Neural progenitor cell (in vitro differentiated cells): ENCODE measurements around the gene LRWD1. TPM values are rescaled to one million over a fixed set of nuclear protein-coding genes. Genes with fewer than 3 reads are reported as not detected.
"Not testable (repeated sequence)": the region's sequence is repeated elsewhere in the genome, so short reads cannot be mapped to it uniquely, and the experiment has no call there.

Experiments
- DNase-seq: peaks from one replicate; pipeline ENCODE4 v3.0.0-alpha.2; 2016; ENCODE audit warnings: low spot score
- H2AFZ ChIP-seq: fragments of 200-600 bp; sonication (generic); replicated peaks from 2 replicates; pipeline ENCODE4 v1.6.1; 2016; ENCODE audit warnings: antibody characterized with exemption
- H3F3A ChIP-seq: fragments of 200-600 bp; sonication (generic); 2 replicates; pipeline ENCODE4 v1.6.1; 2016; ENCODE audit warnings: antibody characterized with exemption, low read depth
- H3K27ac ChIP-seq: fragments of 200-600 bp; sonication (generic); 2 replicates; pipeline ENCODE4 v1.5.1; 2016; ENCODE audit warnings: mild to moderate bottlenecking
- H3K27me3 ChIP-seq: fragments of 200-600 bp; sonication (generic); 2 replicates; pipeline ENCODE4 v1.6.1; 2016; ENCODE audit warnings: mild to moderate bottlenecking, moderate library complexity
- H3K36me3 ChIP-seq: fragments of 200-600 bp; sonication (generic); 2 replicates; pipeline ENCODE4 v1.5.1; 2016
- H3K4me1 ChIP-seq: fragments of 200-600 bp; sonication (generic); 2 replicates; pipeline ENCODE4 v1.6.1; 2016; ENCODE audit warnings: mixed run types
- H3K4me2 ChIP-seq: fragments of 200-600 bp; sonication (generic); 2 replicates; pipeline ENCODE4 v1.6.1; 2016
- H3K4me3 ChIP-seq: fragments of 200-600 bp; sonication (generic); 2 replicates; pipeline ENCODE4 v1.5.1; 2016
- H3K79me2 ChIP-seq: fragments of 200-600 bp; sonication (generic); 2 replicates; pipeline ENCODE4 v1.6.1; 2016; ENCODE audit warnings: low read depth
- H3K9ac ChIP-seq: fragments of 200-600 bp; sonication (generic); 2 replicates; pipeline ENCODE4 v1.6.1; 2016
- H3K9me3 ChIP-seq: fragments of 200-600 bp; sonication (generic); 2 replicates; pipeline ENCODE4 v1.5.1; 2016; ENCODE audit warnings: low read depth
- H4K20me1 ChIP-seq: fragments of 200-600 bp; sonication (generic); 2 replicates; pipeline ENCODE4 v1.6.1; 2016; ENCODE audit warnings: low read depth
- H3K27ac Mint-ChIP-seq: 3 replicates; pipeline ENCODE4 v1.8.0; 2021; ENCODE audit warnings: mixed read lengths
- H3K27me3 Mint-ChIP-seq: 2 replicates; pipeline ENCODE4 v1.8.0; 2022; ENCODE audit warnings: low read depth, mild to moderate bottlenecking, inconsistent platforms, moderate library complexity, mixed read lengths; ENCODE audit not compliant: insufficient read depth
- H3K36me3 Mint-ChIP-seq: 3 replicates; pipeline ENCODE4 v1.8.0; 2021; ENCODE audit warnings: mixed read lengths
- H3K4me1 Mint-ChIP-seq: 3 replicates; pipeline ENCODE4 v1.8.0; 2021; ENCODE audit warnings: mixed read lengths
- H3K4me3 Mint-ChIP-seq: 3 replicates; pipeline ENCODE4 v1.8.0; 2021; ENCODE audit warnings: mild to moderate bottlenecking, moderate library complexity, mixed read lengths
- H3K9me3 Mint-ChIP-seq: 3 replicates; pipeline ENCODE4 v1.8.0; 2020; ENCODE audit warnings: mixed read lengths
- EZH2 ChIP-seq: fragments of 200-600 bp; sonication (generic); IDR thresholded peaks from 2 replicates; pipeline ENCODE4 v1.6.1; 2017; ENCODE audit warnings: antibody characterized with exemption, mild to moderate bottlenecking, moderate library complexity
- EZH2phosphoT487 ChIP-seq: fragments of 200-600 bp; sonication (generic); IDR thresholded peaks from 2 replicates; pipeline ENCODE4 v1.6.1; 2017; ENCODE audit warnings: antibody characterized with exemption
- total RNA-seq: library from RNA; depleted of rRNA; stranded (reverse); fragments of >200 nt; gene quantifications from 2 replicates; pipeline ENCODE4 v1.2.3, GENCODE V29; 2015; ENCODE audit warnings: low replicate concordance
- TF ChIP-seq, protein P1 (sequence below): fragments of 200-600 bp; sonication (generic); IDR thresholded peaks from 2 replicates; pipeline ENCODE4 v1.5.1; 2017; ENCODE audit warnings: antibody characterized with exemption, mild to moderate bottlenecking

Gene LRWD1
- total RNA-seq, 1 donor from 2014 or later = 16.9 TPM

DNA sequence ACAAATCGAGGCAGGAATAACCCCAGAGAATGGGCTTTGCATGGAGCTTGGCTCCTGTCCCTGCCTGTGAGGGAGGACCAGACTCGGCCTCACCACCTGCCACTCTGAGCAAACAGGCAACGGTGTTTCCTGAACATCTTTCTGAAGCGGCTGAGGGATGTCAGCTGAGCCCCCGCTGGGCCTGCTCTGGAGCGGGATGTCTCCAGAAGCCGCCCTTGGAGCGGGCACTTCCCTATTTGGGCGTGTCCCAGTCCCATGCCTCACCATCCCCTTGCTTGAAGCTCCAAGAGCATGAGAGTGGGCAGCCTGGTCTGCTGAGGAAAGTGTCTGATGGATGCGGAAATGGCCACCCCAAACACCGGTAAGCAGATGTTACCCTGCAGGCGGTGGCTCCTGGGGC is 10.3 kb upstream of the LRWD1 start:
- DNase-seq = no peak
- Histone ChIP-seq H3K27me3 (no peaks in the 10 kb centered on the region), H2AFZ (no peak overlapping the region), H3K4me2 (no peak overlapping the region), H3K36me3 (no peaks in the 10 kb centered on the region), H4K20me1 (no peaks in the 10 kb centered on the region), H3K79me2 (no peaks in the 10 kb centered on the region), H3K4me1 (peaks cover 9% of the 10 kb centered on the region), H3K27ac (no peak overlapping the region), H3F3A (peaks cover 10% of the 10 kb centered on the region), H3K9ac (no peak overlapping the region), H3K4me3 (no peak overlapping the region), H3K9me3 (no peaks in the 10 kb centered on the region)
- no peaks in the 10 kb centered on the region for H3K9me3 Mint-ChIP-seq
- H3K36me3 Mint-ChIP-seq = peaks cover 2% of the 10 kb centered on the region
- no peak overlapping the region for H3K4me3 Mint-ChIP-seq
- H3K27me3 Mint-ChIP-seq = peaks cover 2% of the 10 kb centered on the region
- no peak overlapping the region for H3K27ac Mint-ChIP-seq
- peaks cover 2% of the 10 kb centered on the region for H3K4me1 Mint-ChIP-seq
- TF ChIP-seq EZH2 (no peak), EZH2phosphoT487 (no peak)
- TF ChIP-seq, protein P1, sequence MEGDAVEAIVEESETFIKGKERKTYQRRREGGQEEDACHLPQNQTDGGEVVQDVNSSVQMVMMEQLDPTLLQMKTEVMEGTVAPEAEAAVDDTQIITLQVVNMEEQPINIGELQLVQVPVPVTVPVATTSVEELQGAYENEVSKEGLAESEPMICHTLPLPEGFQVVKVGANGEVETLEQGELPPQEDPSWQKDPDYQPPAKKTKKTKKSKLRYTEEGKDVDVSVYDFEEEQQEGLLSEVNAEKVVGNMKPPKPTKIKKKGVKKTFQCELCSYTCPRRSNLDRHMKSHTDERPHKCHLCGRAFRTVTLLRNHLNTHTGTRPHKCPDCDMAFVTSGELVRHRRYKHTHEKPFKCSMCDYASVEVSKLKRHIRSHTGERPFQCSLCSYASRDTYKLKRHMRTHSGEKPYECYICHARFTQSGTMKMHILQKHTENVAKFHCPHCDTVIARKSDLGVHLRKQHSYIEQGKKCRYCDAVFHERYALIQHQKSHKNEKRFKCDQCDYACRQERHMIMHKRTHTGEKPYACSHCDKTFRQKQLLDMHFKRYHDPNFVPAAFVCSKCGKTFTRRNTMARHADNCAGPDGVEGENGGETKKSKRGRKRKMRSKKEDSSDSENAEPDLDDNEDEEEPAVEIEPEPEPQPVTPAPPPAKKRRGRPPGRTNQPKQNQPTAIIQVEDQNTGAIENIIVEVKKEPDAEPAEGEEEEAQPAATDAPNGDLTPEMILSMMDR = no peak

DNA sequence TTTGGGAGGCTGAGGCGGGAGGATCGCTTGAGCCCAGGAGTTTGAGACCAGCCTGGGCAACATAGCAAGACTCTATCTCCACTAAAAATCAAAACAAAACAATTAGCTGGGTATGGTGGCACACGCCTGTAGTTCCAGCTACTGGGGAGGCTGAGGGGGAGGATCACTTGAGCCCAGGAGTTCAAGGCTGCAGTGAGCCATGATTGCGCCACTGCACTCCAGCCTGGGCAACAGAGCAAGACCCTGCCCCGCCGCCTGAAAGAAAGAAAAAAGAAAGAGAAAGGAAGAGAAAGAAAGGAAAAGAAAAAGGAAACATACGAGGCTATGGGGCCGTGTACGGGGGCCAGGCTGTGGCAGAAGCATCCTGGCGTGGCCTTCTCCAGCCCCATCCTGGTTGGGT is 9.9 kb upstream of the LRWD1 start:
- not testable (repeated sequence) for H3K4me3 Mint-ChIP-seq, H3K9me3 Mint-ChIP-seq, H3K36me3 Mint-ChIP-seq

DNA sequence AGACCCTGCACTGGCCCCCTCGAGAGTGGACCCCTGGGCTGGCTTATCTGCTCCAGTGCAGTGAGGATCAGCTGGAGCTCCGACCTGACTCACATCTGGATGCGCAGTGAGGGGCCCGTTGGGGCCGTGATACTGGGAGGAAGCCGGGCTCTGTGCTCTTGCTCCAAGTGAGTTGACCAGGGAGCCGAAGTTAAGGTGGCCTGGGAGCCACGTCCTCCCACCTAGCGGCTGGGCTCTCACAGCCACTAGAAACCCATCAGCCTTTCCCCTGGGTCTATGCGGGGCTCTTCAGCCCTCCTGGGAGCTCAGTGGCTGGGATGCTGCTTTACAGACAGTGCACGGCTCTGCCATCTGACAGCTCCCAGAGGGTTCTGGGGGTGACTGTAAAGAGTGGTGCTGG is 9.2 kb upstream of the LRWD1 start:
- peaks cover 8% of the 10 kb centered on the region for H3F3A ChIP-seq
- no peaks in the 10 kb centered on the region for H3K9me3 ChIP-seq
- H3K4me1 Mint-ChIP-seq = peaks cover 2% of the 10 kb centered on the region
- H3K27me3 Mint-ChIP-seq = peaks cover 2% of the 10 kb centered on the region
- no peaks in the 10 kb centered on the region for H3K27me3 ChIP-seq
- H4K20me1 ChIP-seq = no peaks in the 10 kb centered on the region
- no peak overlapping the region for H3K4me3 Mint-ChIP-seq
- H3K9ac ChIP-seq = no peak overlapping the region
- no peaks in the 10 kb centered on the region for H3K79me2 ChIP-seq
- no peak for DNase-seq
- no peak overlapping the region for H3K27ac ChIP-seq
- H3K9me3 Mint-ChIP-seq = no peaks in the 10 kb centered on the region
- H3K4me2 ChIP-seq = no peak overlapping the region
- H3K36me3 Mint-ChIP-seq = peaks cover 2% of the 10 kb centered on the region
- no peak overlapping the region for H2AFZ ChIP-seq
- no peak overlapping the region for H3K27ac Mint-ChIP-seq
- H3K4me3 ChIP-seq = no peak overlapping the region
- peaks cover 9% of the 10 kb centered on the region for H3K4me1 ChIP-seq
- TF ChIP-seq, protein P1 = no peak
- TF ChIP-seq EZH2 = no peak
- TF ChIP-seq EZH2phosphoT487 = no peak
- no peaks in the 10 kb centered on the region for H3K36me3 ChIP-seq

More for the DNA sequence above, 9.9 kb upstream of the LRWD1 start:
- H4K20me1 ChIP-seq, H3K4me1 Mint-ChIP-seq, H3K4me1 ChIP-seq, DNase-seq, H3K27ac ChIP-seq, H3K27me3 ChIP-seq, H3K4me3 ChIP-seq, H3K36me3 ChIP-seq, H3K27ac Mint-ChIP-seq, H3K79me2 ChIP-seq, H3K9me3 ChIP-seq, H2AFZ ChIP-seq, H3K9ac ChIP-seq, H3K4me2 ChIP-seq, H3K27me3 Mint-ChIP-seq: not testable (repeated sequence)
- H3F3A ChIP-seq = peaks cover 10% of the 10 kb centered on the region

DNA sequence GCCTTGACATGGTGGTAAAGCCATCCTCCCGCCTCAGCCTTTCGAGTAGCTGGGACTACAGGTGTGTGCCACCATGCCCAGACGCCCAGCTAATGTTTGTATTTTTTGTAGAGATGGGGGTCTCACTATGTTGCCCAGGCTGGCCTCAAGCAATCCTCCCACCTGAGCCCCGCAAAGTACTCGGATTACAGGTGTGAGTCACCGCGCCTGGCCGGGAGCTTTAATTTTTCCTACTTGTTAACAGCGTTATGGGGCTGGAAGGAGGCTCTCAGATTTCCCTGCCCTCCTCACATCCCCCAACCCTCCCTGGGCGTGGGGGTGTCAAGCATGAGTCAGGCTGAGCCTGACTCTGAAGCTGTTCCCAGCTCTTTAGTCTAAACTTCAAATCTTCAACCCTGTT is 8.5 kb upstream of the LRWD1 start:
- Mint-ChIP-seq H3K27ac (no peak overlapping the region), H3K27me3 (peaks cover 2% of the 10 kb centered on the region), H3K9me3 (no peaks in the 10 kb centered on the region), H3K4me3 (no peak overlapping the region), H3K36me3 (peaks cover 2% of the 10 kb centered on the region), H3K4me1 (peaks cover 2% of the 10 kb centered on the region)
- no peaks in the 10 kb centered on the region for H4K20me1 ChIP-seq
- no peaks in the 10 kb centered on the region for H3K27me3 ChIP-seq
- no peaks in the 10 kb centered on the region for H3K9me3 ChIP-seq
- TF ChIP-seq, protein P1 = no peak
- TF ChIP-seq EZH2phosphoT487 (no peak), EZH2 (no peak)
- H2AFZ ChIP-seq = no peak overlapping the region
- H3K4me1 ChIP-seq = peaks cover 7% of the 10 kb centered on the region
- no peak overlapping the region for H3K27ac ChIP-seq
- no peak overlapping the region for H3K4me2 ChIP-seq
- no peaks in the 10 kb centered on the region for H3K79me2 ChIP-seq
- DNase-seq = no peak
- H3K36me3 ChIP-seq = no peaks in the 10 kb centered on the region
- no peak overlapping the region for H3K4me3 ChIP-seq
- no peak overlapping the region for H3K9ac ChIP-seq
- H3F3A ChIP-seq = peaks cover 5% of the 10 kb centered on the region
